Stimulated activated CD4-positive, alpha-beta T cell treated with anti-CD3 and anti-CD28 coated beads, Interleukin-12 subunit alpha, Interleukin-12 subunit beta, amount 100 ng/mL, for 48 hours (primary cell): ENCODE data around the gene CLTC.

Experiments
- DNase-seq, 3 donors: peaks; one replicate each; pipeline ENCODE4 v3.0.0-alpha.2; 2020; ENCODE audit warnings: low read depth in 2 of 3, low spot score in 1 of 3

The CLTC gene

DNA sequence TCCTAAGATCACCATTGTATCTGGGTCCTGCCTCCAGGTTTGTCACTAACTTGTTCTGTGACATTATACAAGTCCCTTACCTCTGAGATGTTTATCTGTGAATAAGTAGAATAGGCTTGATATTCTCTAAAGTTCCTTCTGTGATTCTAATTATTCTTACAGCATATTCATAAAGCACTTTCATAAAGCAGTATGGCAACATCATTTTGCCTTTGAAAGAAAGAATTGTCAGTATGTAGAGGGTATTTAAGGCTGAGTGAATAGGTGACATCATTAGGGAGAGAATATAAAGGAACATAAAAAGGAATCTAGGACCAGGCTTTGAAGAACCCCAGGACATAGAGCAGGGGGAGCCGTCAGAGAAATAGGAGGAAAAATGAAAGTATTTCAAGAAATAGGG, 103.3 kb downstream of the CLTC start:
- DNase-seq = no peak

DNA sequence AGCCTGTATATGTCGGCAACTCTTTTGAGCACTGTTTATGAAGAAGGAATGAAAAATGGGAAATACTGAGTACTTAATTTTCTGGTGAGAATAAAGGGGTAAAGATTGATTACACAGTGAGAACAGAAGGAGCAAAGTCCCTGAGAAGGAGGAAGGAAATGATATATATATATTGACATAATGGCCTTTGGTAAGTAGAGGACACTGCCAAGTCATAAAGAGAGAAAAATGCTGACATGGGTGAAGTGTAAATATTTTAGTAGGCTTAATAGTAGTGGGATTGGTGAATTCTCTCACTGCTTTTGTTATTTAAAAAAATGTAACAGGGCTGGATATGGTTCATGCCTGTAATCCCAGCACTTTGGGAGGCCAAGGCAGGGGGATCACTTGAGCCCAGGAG, 103.9 kb downstream of the CLTC start:
- DNase-seq = no peak

DNA sequence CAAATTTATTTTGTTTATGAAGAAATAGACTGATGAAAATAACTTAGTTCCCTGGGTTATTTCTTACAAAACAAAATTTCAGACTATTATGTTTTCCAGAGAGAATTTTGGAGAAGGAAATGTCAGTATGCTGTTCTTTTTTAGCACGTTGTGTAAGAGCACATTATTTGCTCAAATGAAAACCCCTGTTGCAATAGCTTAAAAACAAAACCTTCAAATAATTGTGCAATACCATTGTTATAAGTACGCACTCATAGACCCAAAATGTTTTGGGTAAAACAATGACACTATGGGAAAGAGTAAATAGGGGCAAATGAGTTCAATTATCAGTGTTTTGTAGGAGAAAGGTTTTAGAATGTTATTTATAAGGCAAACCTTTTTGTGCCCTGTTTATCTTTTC, 106.0 kb downstream of the CLTC start:
- DNase-seq = no peak

DNA sequence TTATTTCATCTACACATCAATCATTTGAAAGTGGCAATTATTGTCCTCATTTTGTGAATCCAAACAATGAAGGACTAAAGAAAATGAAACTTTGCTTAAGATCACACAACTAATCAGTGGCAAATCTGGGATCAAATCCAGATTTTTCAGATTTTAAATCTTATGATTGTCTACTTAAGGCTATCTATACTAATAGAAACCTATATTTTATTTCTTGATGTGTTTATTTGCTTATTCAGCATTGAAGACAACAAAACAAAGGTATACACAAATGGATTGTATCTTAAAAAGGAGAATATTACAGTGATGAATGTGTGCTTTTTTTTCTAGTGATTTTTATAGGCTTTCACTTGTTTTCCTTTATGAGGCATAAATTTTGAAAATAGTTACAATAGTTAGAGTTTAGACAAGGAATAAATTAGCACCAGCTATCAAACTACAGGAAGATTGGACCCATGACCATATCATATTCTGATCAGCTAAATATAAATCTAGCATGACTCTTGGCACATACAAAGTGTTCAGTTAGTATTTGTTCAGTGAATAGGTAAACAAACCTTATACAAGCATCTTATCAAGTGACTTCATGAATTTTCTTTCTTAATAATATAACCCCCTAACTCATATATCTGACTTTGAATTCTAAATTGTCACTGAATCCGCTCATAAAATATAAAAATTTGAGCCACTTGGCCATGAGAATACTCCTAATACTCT, 108.3 kb downstream of the CLTC start:
- DNase-seq = no peak

DNA sequence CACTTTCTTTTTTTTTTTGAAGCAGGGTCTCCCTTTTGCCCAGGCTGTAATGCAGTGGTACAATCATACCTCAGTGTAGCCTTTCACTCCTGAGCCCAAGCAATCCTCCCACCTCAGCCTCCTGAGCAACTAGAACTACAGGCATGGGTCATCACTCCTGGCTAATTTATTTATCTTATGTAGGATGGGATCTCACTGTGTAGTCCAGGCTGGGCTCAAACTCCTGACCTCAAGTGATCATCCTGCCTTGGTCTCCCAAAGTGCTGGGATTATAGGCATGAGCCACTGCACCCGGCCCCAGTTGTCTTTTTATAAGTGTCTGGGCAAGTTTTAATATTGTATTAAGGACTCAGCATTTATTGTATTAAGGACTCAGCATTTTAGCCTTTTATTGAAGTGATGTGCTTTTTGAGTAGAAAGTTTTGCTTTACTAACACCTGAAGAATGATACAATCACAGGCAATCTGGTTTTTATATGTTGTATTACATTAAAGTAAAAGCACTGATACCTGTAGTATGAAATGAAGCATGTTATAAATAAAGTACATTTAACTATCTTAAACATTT, 110.7 kb downstream of the CLTC start:
- no peak for DNase-seq

DNA sequence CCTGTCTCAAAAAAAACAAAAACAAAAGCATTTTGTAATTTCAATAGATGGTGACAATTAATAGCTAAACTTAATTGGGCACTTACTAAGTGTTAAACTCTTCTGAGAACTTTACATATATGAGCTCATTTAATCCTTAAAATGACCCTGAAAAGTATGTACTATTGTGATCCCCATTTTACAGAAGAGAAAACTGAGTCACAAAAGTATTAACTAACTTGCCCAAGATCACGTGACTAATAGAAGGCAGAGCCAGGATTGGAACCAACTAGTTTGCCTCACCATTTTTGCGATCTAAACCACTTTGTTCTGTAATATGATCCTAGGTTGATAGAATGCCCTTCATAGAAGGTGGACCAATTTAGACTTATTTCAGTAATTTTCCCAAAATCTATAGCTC, 114.0 kb downstream of the CLTC start:
- no peak for DNase-seq

DNA sequence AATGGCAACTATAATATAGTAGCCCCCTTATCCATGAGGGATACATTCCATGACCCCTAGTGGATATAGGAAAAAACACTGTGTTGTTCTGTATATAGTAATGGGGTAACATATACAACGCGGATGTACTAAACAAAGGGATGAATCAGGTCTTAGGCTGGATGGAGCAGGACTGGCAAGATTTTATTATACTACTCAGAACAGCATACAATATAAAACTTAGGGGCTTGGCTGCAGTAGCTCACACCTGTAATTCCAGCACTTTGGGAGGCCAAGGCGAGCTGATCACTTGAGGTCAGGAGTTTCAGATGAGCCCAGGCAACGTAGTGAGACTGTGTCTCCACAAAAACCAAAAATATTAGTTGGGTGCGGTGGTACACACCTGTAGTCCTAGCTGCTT, 114.5 kb downstream of the CLTC start:
- DNase-seq = no peak

DNA sequence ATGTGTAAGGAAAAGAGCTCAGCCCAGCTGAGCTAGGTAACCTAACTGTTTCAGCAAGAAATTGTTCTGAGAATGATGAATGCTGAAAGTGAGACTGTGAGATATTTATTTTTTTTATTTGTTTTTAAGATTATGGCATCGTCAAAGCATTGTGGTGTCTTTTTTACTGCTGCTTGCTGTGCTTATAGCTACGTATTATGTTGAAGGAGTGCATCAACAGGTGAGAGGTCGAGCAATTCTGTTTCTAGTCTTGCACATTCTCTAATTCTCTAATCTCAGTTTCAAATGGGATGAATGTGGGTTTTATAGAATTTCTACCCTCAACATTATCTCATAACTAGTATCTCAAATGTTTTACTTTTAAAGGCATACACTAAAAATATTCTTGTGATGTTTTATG, 117.6 kb downstream of the CLTC start:
- DNase-seq = no peak

DNA sequence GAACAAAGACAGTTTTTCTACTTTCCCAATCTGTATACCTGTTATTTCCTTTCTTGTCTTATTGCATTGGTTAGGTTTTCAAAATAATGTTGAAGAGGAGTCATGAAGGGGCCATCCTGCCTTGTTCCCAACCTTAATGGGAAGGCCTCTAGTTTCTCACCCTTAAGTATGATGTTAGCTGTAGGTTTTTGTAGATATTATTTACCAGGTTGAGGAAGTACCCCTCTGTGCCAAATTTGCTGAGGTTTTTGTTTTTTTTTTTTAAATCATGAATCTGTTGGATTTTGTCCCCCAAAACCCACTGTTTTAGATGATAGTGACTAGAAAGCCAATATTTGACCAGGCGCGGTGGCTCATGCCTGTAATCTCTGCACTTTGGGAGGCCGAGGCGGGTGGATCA, 124.1 kb downstream of the CLTC start:
- no peak for DNase-seq

DNA sequence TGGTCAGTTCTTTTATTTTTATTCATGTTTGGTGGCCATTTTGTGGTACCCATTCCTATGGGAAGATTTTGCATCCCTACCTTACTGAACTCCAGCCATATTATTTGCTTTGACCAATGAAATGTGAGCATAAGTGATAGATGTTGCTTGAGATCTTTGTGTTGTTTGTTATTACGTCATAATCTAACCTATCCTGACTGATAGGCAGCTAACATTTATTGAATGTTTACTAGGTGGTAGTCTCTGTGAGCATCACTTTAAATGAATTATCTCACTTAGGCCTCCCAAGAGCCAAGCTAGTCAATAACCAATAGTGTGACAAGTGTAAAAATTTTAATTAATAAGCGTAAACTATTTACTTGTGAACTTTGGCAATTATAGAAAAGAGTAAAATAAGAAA, 125.3 kb downstream of the CLTC start:
- no peak for DNase-seq
